Spleen (tissue), 7 donors: Measurements from ENCODE around the gene TFRC.
"Not testable (repeated sequence)": the region's sequence is repeated elsewhere in the genome, so short reads cannot be mapped to it uniquely, and the experiment has no call there.

ENCODE experiments used
- CTCF ChIP-seq, 11 experiments: fragments of 200-600 bp in 7 of 11; fragments of 450-650 bp in 4 of 11; sonication (generic) in 4 of 11; IDR thresholded peaks in 8 of 11; conservative IDR thresholded peaks in 3 of 11; 1 replicate in 7 of 11; 2 replicates in 4 of 11; pipeline versions ENCODE4 v1.4.0 to v1.8.0; 2016 to 2021; ENCODE audit warnings: antibody characterized with exemption in 11 of 11, inconsistent platforms in 4 of 11, mild to moderate bottlenecking in 1 of 11
- POLR2A ChIP-seq, 3 donors: fragments of 450-650 bp; IDR thresholded peaks; one replicate each; pipeline ENCODE4 v1.5.1; 2017; ENCODE audit warnings: antibody characterized with exemption in 3 of 3, mild to moderate bottlenecking in 1 of 3
- POLR2AphosphoS5 ChIP-seq, 3 donors: sonication (generic); formaldehyde crosslinking; IDR thresholded peaks; one replicate each; pipeline ENCODE4 v1.5.1; 2017; ENCODE audit warnings: antibody characterized with exemption in 3 of 3
- donor health status: DM: no; HTN: no; CAD: no; lungs with moderate emphysema.
- donor health status: DM: no; HTN: no; CAD: no.
- donor health status: DM: no; HTN: no; CAD: no.

- not testable (repeated sequence) for TF ChIP-seq POLR2A (IDR thresholded peaks at IDR 0.05); CTCF (IDR thresholded peaks at IDR 0.05 in 8 of 11, conservative IDR thresholded peaks at IDR 0.05 in 3 of 11); POLR2AphosphoS5 (IDR thresholded peaks at IDR 0.05)
Measured at GRCh38 chr3:196018159-196018558, 63.7 kb downstream of the TFRC start.
